ENCODE results near the gene RAP1GAP2.

Gene RAP1GAP2

GRCh38 chr17:2860045-2860444, 63.8 kb downstream of the RAP1GAP2 start:
- Histone ChIP-seq H3K4me1 (ENCODE audit: insufficient read depth, low read length) (peaks cover 2% of the 10 kb centered on the region), H3K27me3 (ENCODE audit: control insufficient read depth in 1 of 2, insufficient read depth in 2 of 2, low read length in 2 of 2) (no peaks in the 10 kb centered on the region), H3K36me3 (ENCODE audit: insufficient read depth, low read length) (no peaks in the 10 kb centered on the region), H3K27ac (ENCODE audit: low read depth, low read length) (no peak overlapping the region), H3K9me3 (ENCODE audit: low read length) (no peaks in the 10 kb centered on the region), H3K4me3 (ENCODE audit: low read depth in 1 of 2, low read length in 2 of 2) (no peak overlapping the region), H3K9ac (ENCODE audit: low read length) (no peak overlapping the region)

GRCh38 chr17:2860883-2861282, 64.6 kb downstream of the RAP1GAP2 start:
- Histone ChIP-seq H3K27me3 (ENCODE audit: control insufficient read depth in 1 of 2, insufficient read depth in 2 of 2, low read length in 2 of 2) (no peaks in the 10 kb centered on the region), H3K4me3 (ENCODE audit: low read depth in 1 of 2, low read length in 2 of 2) (no peak overlapping the region), H3K36me3 (ENCODE audit: insufficient read depth, low read length) (no peaks in the 10 kb centered on the region), H3K9ac (ENCODE audit: low read length) (no peak overlapping the region), H3K9me3 (ENCODE audit: low read length) (no peaks in the 10 kb centered on the region), H3K4me1 (ENCODE audit: insufficient read depth, low read length) (no peaks in the 10 kb centered on the region), H3K27ac (ENCODE audit: low read depth, low read length) (no peak overlapping the region)

DNA sequence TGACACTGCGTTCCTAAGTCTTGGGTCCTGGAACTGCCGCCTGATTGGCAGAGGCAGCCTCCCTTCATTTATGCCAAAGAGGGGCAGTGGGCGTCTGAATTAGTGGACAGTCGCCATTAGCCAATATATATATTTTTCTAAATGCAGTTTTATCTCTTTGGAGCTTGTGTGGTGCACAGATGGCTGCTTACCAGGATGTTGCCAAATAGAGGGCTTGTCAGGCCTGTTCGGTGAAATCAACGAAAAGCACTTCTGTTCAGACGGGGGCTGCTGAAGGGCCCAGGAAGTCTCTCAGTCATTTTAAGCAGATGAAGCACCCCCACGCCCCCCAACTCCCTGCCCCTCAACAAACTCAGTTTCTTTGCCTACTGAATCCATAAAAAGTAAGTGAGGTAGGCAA, 66.0 kb downstream of the RAP1GAP2 start:
- H3K9me3 ChIP-seq (ENCODE audit: low read length), result no peaks in the 10 kb centered on the region
- no peak overlapping the region for H3K9ac ChIP-seq (ENCODE audit: low read length)
- no peak overlapping the region for H3K27ac ChIP-seq (ENCODE audit: low read depth, low read length)
- H3K4me3 ChIP-seq (ENCODE audit: low read depth in 1 of 2, low read length in 2 of 2), result no peak overlapping the region
- H3K27me3 ChIP-seq (ENCODE audit: control insufficient read depth in 1 of 2, insufficient read depth in 2 of 2, low read length in 2 of 2), result no peaks in the 10 kb centered on the region
- no peaks in the 10 kb centered on the region for H3K36me3 ChIP-seq (ENCODE audit: insufficient read depth, low read length)
- H3K4me1 ChIP-seq (ENCODE audit: insufficient read depth, low read length), result no peaks in the 10 kb centered on the region

DNA sequence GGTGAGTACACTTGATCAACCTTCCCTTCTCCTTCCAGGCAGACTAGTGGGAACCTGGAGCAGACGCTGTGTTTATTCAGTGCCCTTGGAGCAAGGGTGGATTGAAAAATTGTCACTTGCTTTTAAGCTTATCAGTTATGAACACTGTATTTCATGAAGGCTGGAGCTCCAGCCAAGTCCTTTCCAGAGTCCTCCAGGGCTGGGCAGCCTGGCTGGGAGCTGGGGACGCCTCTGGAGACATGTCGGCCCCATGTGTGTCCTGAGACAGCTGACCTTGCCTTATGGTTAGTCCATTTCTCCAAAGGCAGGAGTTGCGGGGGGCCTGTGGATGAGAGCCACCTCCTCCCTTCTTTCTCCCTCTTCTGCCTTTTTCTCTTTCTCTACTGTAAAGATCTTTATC, 67.0 kb downstream of the RAP1GAP2 start:
- no peaks in the 10 kb centered on the region for H3K27me3 ChIP-seq (ENCODE audit: control insufficient read depth in 1 of 2, insufficient read depth in 2 of 2, low read length in 2 of 2)
- H3K9me3 ChIP-seq (ENCODE audit: low read length), result no peaks in the 10 kb centered on the region
- no peak overlapping the region for H3K9ac ChIP-seq (ENCODE audit: low read length)
- no peak overlapping the region for H3K4me3 ChIP-seq (ENCODE audit: low read depth in 1 of 2, low read length in 2 of 2)
- no peaks in the 10 kb centered on the region for H3K4me1 ChIP-seq (ENCODE audit: insufficient read depth, low read length)
- no peak overlapping the region for H3K27ac ChIP-seq (ENCODE audit: low read depth, low read length)
- H3K36me3 ChIP-seq (ENCODE audit: insufficient read depth, low read length), result no peaks in the 10 kb centered on the region

DNA sequence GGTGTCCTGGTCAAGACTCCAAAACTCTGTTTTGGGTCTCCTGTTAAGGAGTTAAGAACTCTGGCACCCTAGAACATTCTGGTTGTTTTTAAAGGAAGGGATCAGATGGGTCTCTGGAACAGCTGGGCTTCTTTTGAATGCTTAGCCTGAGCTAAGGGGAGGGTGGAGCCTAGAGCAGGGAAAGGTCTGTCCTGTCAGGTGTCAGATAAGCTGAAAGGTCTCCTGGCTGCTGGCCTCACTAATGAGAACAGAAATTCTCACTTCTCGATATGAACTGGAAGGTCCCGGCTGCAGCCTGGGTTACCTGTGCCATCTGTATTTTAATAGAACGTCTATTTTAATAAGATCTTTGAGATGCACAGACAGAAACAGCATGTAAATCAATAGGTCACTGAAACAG, 69.0 kb downstream of the RAP1GAP2 start:
- H3K36me3 ChIP-seq (ENCODE audit: insufficient read depth, low read length), result no peaks in the 10 kb centered on the region
- no peaks in the 10 kb centered on the region for H3K9me3 ChIP-seq (ENCODE audit: low read length)
- H3K27ac ChIP-seq (ENCODE audit: low read depth, low read length), result no peak overlapping the region
- H3K27me3 ChIP-seq (ENCODE audit: control insufficient read depth in 1 of 2, insufficient read depth in 2 of 2, low read length in 2 of 2), result no peaks in the 10 kb centered on the region
- no peak overlapping the region for H3K9ac ChIP-seq (ENCODE audit: low read length)
- no peaks in the 10 kb centered on the region for H3K4me1 ChIP-seq (ENCODE audit: insufficient read depth, low read length)
- H3K4me3 ChIP-seq (ENCODE audit: low read depth in 1 of 2, low read length in 2 of 2), result no peak overlapping the region

- no peak overlapping the region for H3K9ac ChIP-seq (ENCODE audit: low read length)
- H3K4me1 ChIP-seq (ENCODE audit: insufficient read depth, low read length), result no peaks in the 10 kb centered on the region
- H3K9me3 ChIP-seq (ENCODE audit: low read length), result no peaks in the 10 kb centered on the region
- no peak overlapping the region for H3K4me3 ChIP-seq (ENCODE audit: low read depth in 1 of 2, low read length in 2 of 2)
- H3K27me3 ChIP-seq (ENCODE audit: control insufficient read depth in 1 of 2, insufficient read depth in 2 of 2, low read length in 2 of 2), result no peaks in the 10 kb centered on the region
- H3K36me3 ChIP-seq (ENCODE audit: insufficient read depth, low read length), result no peaks in the 10 kb centered on the region
- H3K27ac ChIP-seq (ENCODE audit: low read depth, low read length), result no peak overlapping the region
These were observed 71.5 kb downstream of the RAP1GAP2 start for GRCh38 chr17:2867441-2868424.

- Histone ChIP-seq H3K4me1 (ENCODE audit: insufficient read depth, low read length) (no peaks in the 10 kb centered on the region), H3K9ac (ENCODE audit: low read length) (no peak overlapping the region), H3K36me3 (ENCODE audit: insufficient read depth, low read length) (no peaks in the 10 kb centered on the region), H3K27me3 (ENCODE audit: control insufficient read depth in 1 of 2, insufficient read depth in 2 of 2, low read length in 2 of 2) (no peaks in the 10 kb centered on the region), H3K9me3 (ENCODE audit: low read length) (no peaks in the 10 kb centered on the region), H3K4me3 (ENCODE audit: low read depth in 1 of 2, low read length in 2 of 2) (no peak overlapping the region), H3K27ac (ENCODE audit: low read depth, low read length) (no peak overlapping the region)
These were observed 73.4 kb downstream of the RAP1GAP2 start for GRCh38 chr17:2869604-2870003.

DNA sequence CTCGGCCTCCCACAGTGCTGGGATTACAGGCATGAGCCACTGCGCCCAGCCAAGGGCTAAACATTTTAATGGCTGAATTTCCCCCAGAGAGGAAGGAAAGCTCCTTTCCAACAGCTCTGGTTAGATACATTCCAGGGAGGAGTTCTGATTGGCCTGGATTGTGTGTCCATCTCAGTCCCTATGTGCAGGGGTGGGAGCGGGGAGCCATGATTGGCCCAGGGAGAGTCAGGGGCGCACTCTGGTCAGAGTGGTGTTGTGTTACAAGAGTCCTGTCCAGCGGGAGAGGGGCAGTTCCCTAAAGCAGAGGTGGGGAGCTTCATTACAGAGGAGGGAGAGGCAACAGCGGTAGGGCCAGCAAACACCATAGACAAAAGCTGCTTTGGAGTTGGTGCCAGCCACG, 75.0 kb downstream of the RAP1GAP2 start:
- H3K36me3 ChIP-seq (ENCODE audit: insufficient read depth, low read length), result no peaks in the 10 kb centered on the region

DNA sequence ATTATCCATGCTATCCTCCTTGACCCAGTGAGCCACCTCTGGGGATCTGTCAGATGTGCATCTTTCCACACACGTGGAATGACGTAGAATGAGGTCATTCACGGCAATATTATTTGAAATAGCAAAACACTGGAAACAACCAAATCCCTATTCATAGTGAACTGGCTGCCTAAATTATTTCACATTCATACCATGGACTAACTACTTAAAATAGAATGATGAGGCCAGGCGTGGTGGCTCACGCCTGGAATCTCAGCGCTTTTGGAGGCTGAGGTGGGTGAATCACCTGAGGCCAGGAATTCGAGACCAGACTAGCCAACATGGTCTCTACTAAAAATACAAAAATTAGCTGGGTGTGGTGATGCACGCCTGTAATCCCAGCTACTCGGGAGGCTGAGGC, 75.5 kb downstream of the RAP1GAP2 start:
- H3K27me3 ChIP-seq (ENCODE audit: control insufficient read depth in 1 of 2, insufficient read depth in 2 of 2, low read length in 2 of 2), result no peaks in the 10 kb centered on the region
- no peaks in the 10 kb centered on the region for H3K9me3 ChIP-seq (ENCODE audit: low read length)
- no peaks in the 10 kb centered on the region for H3K36me3 ChIP-seq (ENCODE audit: insufficient read depth, low read length)
- H3K4me1 ChIP-seq (ENCODE audit: insufficient read depth, low read length), result no peaks in the 10 kb centered on the region
- H3K27ac ChIP-seq (ENCODE audit: low read depth, low read length), result no peak overlapping the region
- no peak overlapping the region for H3K9ac ChIP-seq (ENCODE audit: low read length)
- no peak overlapping the region for H3K4me3 ChIP-seq (ENCODE audit: low read depth in 1 of 2, low read length in 2 of 2)

More for the DNA sequence above, 75.0 kb downstream of the RAP1GAP2 start:
- Histone ChIP-seq H3K9ac (ENCODE audit: low read length) (no peak overlapping the region), H3K4me1 (ENCODE audit: insufficient read depth, low read length) (no peaks in the 10 kb centered on the region), H3K27me3 (ENCODE audit: control insufficient read depth in 1 of 2, insufficient read depth in 2 of 2, low read length in 2 of 2) (no peaks in the 10 kb centered on the region), H3K4me3 (ENCODE audit: low read depth in 1 of 2, low read length in 2 of 2) (no peak overlapping the region), H3K27ac (ENCODE audit: low read depth, low read length) (no peak overlapping the region), H3K9me3 (ENCODE audit: low read length) (no peaks in the 10 kb centered on the region)

- no peak overlapping the region for H3K9ac ChIP-seq (ENCODE audit: low read length)
- no peaks in the 10 kb centered on the region for H3K9me3 ChIP-seq (ENCODE audit: low read length)
- H3K27me3 ChIP-seq (ENCODE audit: control insufficient read depth in 1 of 2, insufficient read depth in 2 of 2, low read length in 2 of 2), result no peaks in the 10 kb centered on the region
- no peak overlapping the region for H3K27ac ChIP-seq (ENCODE audit: low read depth, low read length)
- no peak overlapping the region for H3K4me3 ChIP-seq (ENCODE audit: low read depth in 1 of 2, low read length in 2 of 2)
- no peaks in the 10 kb centered on the region for H3K4me1 ChIP-seq (ENCODE audit: insufficient read depth, low read length)
- no peaks in the 10 kb centered on the region for H3K36me3 ChIP-seq (ENCODE audit: insufficient read depth, low read length)
These were observed 76.0 kb downstream of the RAP1GAP2 start for GRCh38 chr17:2872282-2872681.

GRCh38 chr17:2874189-2874686, 78.0 kb downstream of the RAP1GAP2 start:
- H3K36me3 ChIP-seq (ENCODE audit: insufficient read depth, low read length), result no peaks in the 10 kb centered on the region
- H3K27ac ChIP-seq (ENCODE audit: low read depth, low read length), result no peak overlapping the region
- no peaks in the 10 kb centered on the region for H3K9me3 ChIP-seq (ENCODE audit: low read length)
- no peak overlapping the region for H3K4me3 ChIP-seq (ENCODE audit: low read depth in 1 of 2, low read length in 2 of 2)
- H3K4me1 ChIP-seq (ENCODE audit: insufficient read depth, low read length), result no peaks in the 10 kb centered on the region
- H3K27me3 ChIP-seq (ENCODE audit: control insufficient read depth in 1 of 2, insufficient read depth in 2 of 2, low read length in 2 of 2), result no peaks in the 10 kb centered on the region
- no peak overlapping the region for H3K9ac ChIP-seq (ENCODE audit: low read length)

DNA sequence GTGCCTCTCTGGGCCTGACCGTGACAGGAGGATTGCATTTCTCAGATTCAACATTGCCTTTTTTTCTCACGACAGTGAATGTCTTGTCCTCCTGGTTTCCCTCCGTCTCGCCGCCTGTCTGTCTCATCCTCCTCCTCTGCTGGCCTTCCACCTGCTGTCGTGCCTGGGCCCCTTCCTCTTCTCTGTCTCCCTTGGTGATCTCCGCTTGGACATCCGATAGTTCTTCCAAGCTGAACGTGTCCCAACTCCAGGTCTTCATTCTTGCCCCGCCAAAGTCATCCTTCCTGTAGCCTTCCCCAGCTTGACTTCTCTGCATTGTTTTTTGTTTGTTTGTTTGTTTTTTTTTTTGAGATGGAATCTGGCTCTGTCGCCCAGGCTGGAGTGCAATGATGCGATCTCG, 79.4 kb downstream of the RAP1GAP2 start:
- Histone ChIP-seq H3K9me3 (ENCODE audit: low read length) (no peaks in the 10 kb centered on the region), H3K9ac (ENCODE audit: low read length) (no peak overlapping the region), H3K36me3 (ENCODE audit: insufficient read depth, low read length) (no peaks in the 10 kb centered on the region), H3K4me1 (ENCODE audit: insufficient read depth, low read length) (no peaks in the 10 kb centered on the region), H3K27me3 (ENCODE audit: control insufficient read depth in 1 of 2, insufficient read depth in 2 of 2, low read length in 2 of 2) (no peaks in the 10 kb centered on the region), H3K27ac (ENCODE audit: low read depth, low read length) (no peak overlapping the region), H3K4me3 (ENCODE audit: low read depth in 1 of 2, low read length in 2 of 2) (no peak overlapping the region)

Measured in muscle layer of colon (tissue), 2 donors.